ENCODE results near the gene TSC22D3. TPM values are rescaled to one million over a fixed set of nuclear protein-coding genes. Genes with fewer than 3 reads are reported as not detected.

TSC22D3 gene
- total and polyA plus RNA-seq, 2 donors (not counting 1 experiment from before 2014, with no cell fraction given), result 447 to 3,050 TPM

- ATAC-seq (ENCODE audit: low read depth) (no peak), DNase-seq (no peak)
- ChIA-PET CTCF (interaction anchor here (0.8 kb wide), 1 partner anchor 75 kb away, joined by 3 read pairs; no protein-coding TSS in a partner anchor), POLR2A (no interaction called here)
- Histone ChIP-seq H3K27ac (ENCODE audit: low read length in 2 of 2) (no peak overlapping the region), H3K27me3 (replicated peaks in 1 of 4; ENCODE audit: control extremely low read depth in 1 of 4, control insufficient read depth in 3 of 4, insufficient read depth in 4 of 4, low read length in 3 of 4) (no peaks in the 10 kb centered on the region), H3K9ac (ENCODE audit: low read length) (no peak overlapping the region), H3K9me3 (ENCODE audit: control extremely low read depth in 1 of 3, control insufficient read depth in 2 of 3, insufficient read depth in 1 of 3, low read length in 2 of 3) (no peaks in the 10 kb centered on the region), H3K79me2 (ENCODE audit: control insufficient read depth, insufficient read depth, low read length) (no peaks in the 10 kb centered on the region), H4K20me1 (ENCODE audit: control insufficient read depth, insufficient read depth, low read length, poor library complexity, severe bottlenecking) (no peaks in the 10 kb centered on the region), H3K4me1 (ENCODE audit: control insufficient read depth in 2 of 2, insufficient read depth in 2 of 2, low read length in 2 of 2) (peaks cover under 1% of the 10 kb centered on the region in 2 donors), H3K4me3 (ENCODE audit: control extremely low read depth in 1 of 5, extremely low read depth in 1 of 5, insufficient read depth in 1 of 5, low read depth in 2 of 5, low read length in 4 of 5) (no peak overlapping the region), H3K4me2 (replicated peaks; ENCODE audit: low read depth, low read length, poor library complexity, severe bottlenecking) (no peak overlapping the region), H2AFZ (ENCODE audit: insufficient read depth, low read depth, low read length, poor library complexity, severe bottlenecking) (no peak overlapping the region), H3K36me3 (replicated peaks in 1 of 2; ENCODE audit: control extremely low read depth in 1 of 2, control insufficient read depth in 1 of 2, extremely low read depth in 1 of 2, insufficient read depth in 2 of 2, low read length in 1 of 2) (no peaks in the 10 kb centered on the region)
- H3K4me3 Mint-ChIP-seq, result no peak overlapping the region
- H3K4me1 Mint-ChIP-seq, result no peaks in the 10 kb centered on the region
- WGBS (ENCODE audit: insufficient coverage), result 100% methylated on average over 2 of the region's 3 CpGs
- H3K27me3 Mint-ChIP-seq, result no peaks in the 10 kb centered on the region
- no peak overlapping the region for H3K27ac Mint-ChIP-seq
- no peaks in the 10 kb centered on the region for H3K9me3 Mint-ChIP-seq (ENCODE audit: insufficient read depth)
- intact Hi-C loops (cut with micrococcal nuclease), result no loop called here
- TF ChIP-seq, protein P1, sequence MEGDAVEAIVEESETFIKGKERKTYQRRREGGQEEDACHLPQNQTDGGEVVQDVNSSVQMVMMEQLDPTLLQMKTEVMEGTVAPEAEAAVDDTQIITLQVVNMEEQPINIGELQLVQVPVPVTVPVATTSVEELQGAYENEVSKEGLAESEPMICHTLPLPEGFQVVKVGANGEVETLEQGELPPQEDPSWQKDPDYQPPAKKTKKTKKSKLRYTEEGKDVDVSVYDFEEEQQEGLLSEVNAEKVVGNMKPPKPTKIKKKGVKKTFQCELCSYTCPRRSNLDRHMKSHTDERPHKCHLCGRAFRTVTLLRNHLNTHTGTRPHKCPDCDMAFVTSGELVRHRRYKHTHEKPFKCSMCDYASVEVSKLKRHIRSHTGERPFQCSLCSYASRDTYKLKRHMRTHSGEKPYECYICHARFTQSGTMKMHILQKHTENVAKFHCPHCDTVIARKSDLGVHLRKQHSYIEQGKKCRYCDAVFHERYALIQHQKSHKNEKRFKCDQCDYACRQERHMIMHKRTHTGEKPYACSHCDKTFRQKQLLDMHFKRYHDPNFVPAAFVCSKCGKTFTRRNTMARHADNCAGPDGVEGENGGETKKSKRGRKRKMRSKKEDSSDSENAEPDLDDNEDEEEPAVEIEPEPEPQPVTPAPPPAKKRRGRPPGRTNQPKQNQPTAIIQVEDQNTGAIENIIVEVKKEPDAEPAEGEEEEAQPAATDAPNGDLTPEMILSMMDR (IDR thresholded peaks at IDR 0.05), result no peak
- no peak for TF ChIP-seq EZH2 (IDR thresholded peaks at IDR 0.05; ENCODE audit: borderline replicate concordance, insufficient read depth, low read depth, low read length, poor library complexity, severe bottlenecking)
Measured at GRCh38 chrX:107747596-107748161, 27.9 kb downstream of the TSC22D3 start.

- Histone ChIP-seq H3K79me2 (ENCODE audit: control insufficient read depth, insufficient read depth, low read length) (no peaks in the 10 kb centered on the region), H3K9me3 (ENCODE audit: control extremely low read depth in 1 of 3, control insufficient read depth in 2 of 3, insufficient read depth in 1 of 3, low read length in 2 of 3) (no peaks in the 10 kb centered on the region), H2AFZ (ENCODE audit: insufficient read depth, low read depth, low read length, poor library complexity, severe bottlenecking) (no peak overlapping the region), H3K27ac (ENCODE audit: low read length in 2 of 2) (no peak overlapping the region), H3K4me3 (ENCODE audit: control extremely low read depth in 1 of 5, extremely low read depth in 1 of 5, insufficient read depth in 1 of 5, low read depth in 2 of 5, low read length in 4 of 5) (no peak overlapping the region), H3K27me3 (replicated peaks in 1 of 4; ENCODE audit: control extremely low read depth in 1 of 4, control insufficient read depth in 3 of 4, insufficient read depth in 4 of 4, low read length in 3 of 4) (no peaks in the 10 kb centered on the region), H3K4me2 (replicated peaks; ENCODE audit: low read depth, low read length, poor library complexity, severe bottlenecking) (no peak overlapping the region), H3K36me3 (replicated peaks in 1 of 2; ENCODE audit: control extremely low read depth in 1 of 2, control insufficient read depth in 1 of 2, extremely low read depth in 1 of 2, insufficient read depth in 2 of 2, low read length in 1 of 2) (no peaks in the 10 kb centered on the region), H3K4me1 (ENCODE audit: control insufficient read depth in 2 of 2, insufficient read depth in 2 of 2, low read length in 2 of 2) (peaks cover 14 to 19% of the 10 kb centered on the region in 2 donors), H3K9ac (ENCODE audit: low read length) (no peak overlapping the region), H4K20me1 (ENCODE audit: control insufficient read depth, insufficient read depth, low read length, poor library complexity, severe bottlenecking) (no peaks in the 10 kb centered on the region)
- ChIA-PET CTCF (interaction anchor here (0.7 to 1.7 kb wide), 3 partner anchors 8 to 90 kb away, joined by 3 to 4 read pairs (median 3); no protein-coding TSS in a partner anchor), POLR2A (no interaction called here)
- no peak for DNase-seq
- H3K27ac Mint-ChIP-seq, result no peak overlapping the region
- no peak overlapping the region for H3K4me3 Mint-ChIP-seq
- TF ChIP-seq EZH2 (IDR thresholded peaks at IDR 0.05; ENCODE audit: borderline replicate concordance, insufficient read depth, low read depth, low read length, poor library complexity, severe bottlenecking), result no peak
- TF ChIP-seq, protein P1 (IDR thresholded peaks at IDR 0.05), result no peak
- intact Hi-C loops (cut with micrococcal nuclease), result no loop called here
- H3K9me3 Mint-ChIP-seq (ENCODE audit: insufficient read depth), result no peaks in the 10 kb centered on the region
- no CpG with 5 or more reads among the region's 2 CpGs for WGBS (ENCODE audit: insufficient coverage)
- ATAC-seq (ENCODE audit: low read depth), result no peak
- no peaks in the 10 kb centered on the region for H3K27me3 Mint-ChIP-seq
- H3K4me1 Mint-ChIP-seq, result peaks cover 15% of the 10 kb centered on the region
Measured at GRCh38 chrX:107744868-107745267, 30.7 kb downstream of the TSC22D3 start.
